NCI-H1092 treated with DMSO at 0.1 percent for 48 hours (cell line): ENCODE measurements around the gene VILL.
"Not testable (repeated sequence)": the region's sequence is repeated elsewhere in the genome, so short reads cannot be mapped to it uniquely, and the experiment has no call there.

ENCODE experiments used
- DNase-seq: peaks from one replicate; lab custom pipeline; 2025; lab: John Stamatoyannopoulos, UW

VILL gene

GRCh38 chr3:37986479-37987314 is 3.9 kb upstream of the VILL start:
- DNase-seq: no peak

- DNase-seq: no peak
These were observed 3.3 kb upstream of the VILL start for GRCh38 chr3:37987315-37987697.

GRCh38 chr3:37987751-37988179 is 2.8 kb upstream of the VILL start:
- DNase-seq: no peak

GRCh38 chr3:37988376-37988775 is 2.2 kb upstream of the VILL start:
- not testable (repeated sequence) for DNase-seq

- DNase-seq: peak; percentile 4
These were observed 1.6 kb upstream of the VILL start for GRCh38 chr3:37988931-37989525.

GRCh38 chr3:37989821-37990480 is 635 bp upstream of the VILL start:
- DNase-seq: no peak

- DNase-seq: no peak
These were observed 523 bp downstream of the VILL start for GRCh38 chr3:37991109-37991508.

GRCh38 chr3:37991823-37992222 is 1.2 kb downstream of the VILL start:
- DNase-seq: no peak

- DNase-seq: no peak
These were observed 1.9 kb downstream of the VILL start for GRCh38 chr3:37992271-37993066.

- DNase-seq: no peak
These were observed 2.5 kb downstream of the VILL start for GRCh38 chr3:37993067-37993455.

- DNase-seq: no peak
These were observed 2.9 kb downstream of the VILL start for GRCh38 chr3:37993460-37993819.

- no peak for DNase-seq
These were observed 3.4 kb downstream of the VILL start for GRCh38 chr3:37993820-37994638.

- DNase-seq: no peak
These were observed 4.0 kb downstream of the VILL start for GRCh38 chr3:37994639-37994972.

GRCh38 chr3:37995652-37996641 is 5.4 kb downstream of the VILL start:
- DNase-seq: no peak

GRCh38 chr3:37996785-37997301 is 6.3 kb downstream of the VILL start:
- peak; percentile 17 for DNase-seq

- no peak for DNase-seq
These were observed 6.8 kb downstream of the VILL start for GRCh38 chr3:37997342-37997741.

GRCh38 chr3:37997791-37998370 is 7.3 kb downstream of the VILL start:
- DNase-seq: no peak

- no peak for DNase-seq
These were observed 9.2 kb downstream of the VILL start for GRCh38 chr3:37999836-38000235.

- no peak for DNase-seq
These were observed 9.8 kb downstream of the VILL start for GRCh38 chr3:38000242-38000916.
